Activated naive CD4-positive, alpha-beta T cell treated with anti-CD3 and anti-CD28 coated beads, Interleukin-2, amount 10 ng/mL, durations not matched to agents 7 days and 5 days (primary cell): ENCODE results near the gene PUM1.
A peak's percentile ranks its signal among the peaks of the same experiment; 100 is the strongest.
"Not testable (repeated sequence)": the region's sequence is repeated elsewhere in the genome, so short reads cannot be mapped to it uniquely, and the experiment has no call there.

Experiments
- CTCF ChIA-PET: fragments of 350-600 bp; sonication (Branson Sonifier 250); formaldehyde crosslinking; loops from one replicate; lab custom pipeline; 2021; ENCODE audit warnings: antibody characterized with exemption; lab: Charles Lee
- DNase-seq: peaks from one replicate; pipeline ENCODE4 v3.0.0-alpha.2; 2020
- H3K27ac Mint-ChIP-seq: one replicate; pipeline ENCODE4 v1.8.0; 2021; ENCODE audit warnings: mild to moderate bottlenecking, moderate library complexity, mixed read lengths
- H3K27me3 Mint-ChIP-seq: one replicate; pipeline ENCODE4 v1.8.0; 2021; ENCODE audit warnings: mild to moderate bottlenecking, mixed read lengths
- H3K36me3 Mint-ChIP-seq: one replicate; pipeline ENCODE4 v1.8.0; 2021; ENCODE audit warnings: mixed read lengths
- H3K4me1 Mint-ChIP-seq: one replicate; pipeline ENCODE4 v1.8.0; 2021; ENCODE audit warnings: mixed read lengths
- H3K4me3 Mint-ChIP-seq: one replicate; pipeline ENCODE4 v1.8.0; 2021; ENCODE audit warnings: mild to moderate bottlenecking, moderate library complexity, mixed read lengths
- H3K9me3 Mint-ChIP-seq: one replicate; pipeline ENCODE4 v1.8.0; 2021; ENCODE audit warnings: mixed read lengths

Gene PUM1

DNA sequence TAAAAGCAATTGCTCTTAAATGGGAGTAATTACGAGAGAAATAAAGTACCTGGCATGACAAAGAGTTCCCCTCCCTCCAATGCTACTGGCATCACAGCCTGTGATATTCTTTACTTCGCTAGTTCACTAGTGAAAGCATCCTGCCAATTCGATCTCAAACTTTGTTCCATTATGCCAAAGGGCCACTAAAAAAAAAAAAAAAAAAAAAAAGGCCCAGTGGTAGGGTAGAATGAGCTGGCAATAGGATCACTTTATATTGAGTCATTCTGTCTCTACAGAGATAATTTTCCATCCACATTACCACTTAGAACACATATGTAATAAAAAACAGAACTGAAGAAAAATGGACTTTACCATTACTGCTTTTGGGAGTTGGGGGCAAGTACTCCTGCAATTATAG lies 11.2 kb downstream of the PUM1 start:
- H3K27me3 Mint-ChIP-seq: no peaks in the 10 kb centered on the region
- H3K4me1 Mint-ChIP-seq: peaks cover 53% of the 10 kb centered on the region
- H3K36me3 Mint-ChIP-seq: peaks cover 40% of the 10 kb centered on the region
- DNase-seq: no peak
- peak overlapping the region; percentile 58 for H3K27ac Mint-ChIP-seq
- no peaks in the 10 kb centered on the region for H3K9me3 Mint-ChIP-seq
- CTCF ChIA-PET: no interaction called here
- H3K4me3 Mint-ChIP-seq: no peak overlapping the region

DNA sequence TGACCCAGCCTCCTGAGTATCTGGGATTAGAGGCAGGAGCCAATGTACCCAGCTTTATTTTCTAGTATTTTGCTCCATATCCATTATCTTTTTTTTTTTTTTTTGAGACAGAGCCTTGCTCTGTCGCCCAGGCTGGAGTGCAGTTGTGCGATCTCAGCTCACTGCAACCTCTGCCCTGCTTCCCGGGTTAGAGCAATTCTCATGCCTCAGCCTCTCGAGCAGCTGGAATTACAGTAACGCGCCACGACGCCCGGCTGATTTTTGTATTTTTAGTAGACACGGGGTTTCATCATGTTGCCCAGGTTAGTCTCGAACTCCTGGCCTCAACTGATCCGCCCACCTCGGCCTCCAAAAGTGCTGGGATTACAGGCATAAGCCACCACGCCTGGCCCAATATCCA lies 12.9 kb downstream of the PUM1 start:
- CTCF ChIA-PET, H3K27me3 Mint-ChIP-seq, H3K27ac Mint-ChIP-seq, H3K9me3 Mint-ChIP-seq, DNase-seq, H3K4me3 Mint-ChIP-seq: not testable (repeated sequence)
- H3K4me1 Mint-ChIP-seq: peaks cover 39% of the 10 kb centered on the region
- peaks cover 25% of the 10 kb centered on the region for H3K36me3 Mint-ChIP-seq

DNA sequence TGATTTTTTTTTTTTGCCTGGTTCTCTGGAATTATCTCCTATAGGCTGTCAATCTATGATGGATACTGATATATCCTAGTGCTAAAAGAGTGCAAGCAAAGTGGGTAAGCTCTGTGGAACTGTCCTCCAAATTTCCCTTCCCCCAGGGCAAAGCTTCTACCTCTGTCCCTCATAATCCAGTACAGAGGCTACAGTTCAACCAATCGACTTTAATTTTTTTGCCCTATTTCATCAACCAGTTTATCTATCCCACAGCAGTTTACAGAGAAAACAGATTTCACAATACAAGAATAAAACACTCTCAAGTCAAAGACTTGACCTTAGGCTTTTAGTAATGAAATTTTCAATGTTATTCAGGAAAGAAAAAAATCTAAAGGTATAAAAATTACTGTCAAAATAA lies 13.9 kb downstream of the PUM1 start:
- Mint-ChIP-seq H3K36me3 (peaks cover 33% of the 10 kb centered on the region), H3K27ac (no peak overlapping the region)

DNA sequence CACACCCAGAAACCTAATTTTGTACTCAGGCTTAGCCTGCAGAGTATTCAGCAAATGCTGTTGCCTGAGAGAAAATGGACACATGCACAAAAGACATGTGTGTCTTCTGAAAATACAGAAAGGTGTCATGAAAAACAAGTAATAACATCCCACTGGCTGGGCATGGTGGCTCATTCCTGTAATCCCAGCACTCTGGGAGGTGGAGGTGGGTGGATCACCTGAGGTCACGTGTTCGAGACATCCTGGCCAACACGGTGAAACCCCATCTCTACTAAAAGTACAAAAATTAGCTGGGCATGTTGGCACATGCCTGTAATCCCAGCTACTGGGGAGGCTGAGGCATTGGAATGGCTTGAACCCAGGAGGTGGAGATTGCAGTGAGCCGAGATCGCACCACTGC lies 18.0 kb downstream of the PUM1 start:
- DNase-seq, H3K9me3 Mint-ChIP-seq, H3K4me3 Mint-ChIP-seq, H3K27me3 Mint-ChIP-seq, H3K27ac Mint-ChIP-seq, CTCF ChIA-PET: not testable (repeated sequence)
- peaks cover 28% of the 10 kb centered on the region for H3K4me1 Mint-ChIP-seq
- H3K36me3 Mint-ChIP-seq: peaks cover 38% of the 10 kb centered on the region

More for the DNA sequence above, 13.9 kb downstream of the PUM1 start:
- Mint-ChIP-seq H3K27me3 (no peaks in the 10 kb centered on the region), H3K9me3 (no peaks in the 10 kb centered on the region), H3K4me3 (no peak overlapping the region), H3K4me1 (peaks cover 46% of the 10 kb centered on the region)
- CTCF ChIA-PET: interaction anchor here (0.6 kb wide), 1 partner anchor 14 kb away, joined by 3 read pairs; no protein-coding TSS in a partner anchor
- no peak for DNase-seq

DNA sequence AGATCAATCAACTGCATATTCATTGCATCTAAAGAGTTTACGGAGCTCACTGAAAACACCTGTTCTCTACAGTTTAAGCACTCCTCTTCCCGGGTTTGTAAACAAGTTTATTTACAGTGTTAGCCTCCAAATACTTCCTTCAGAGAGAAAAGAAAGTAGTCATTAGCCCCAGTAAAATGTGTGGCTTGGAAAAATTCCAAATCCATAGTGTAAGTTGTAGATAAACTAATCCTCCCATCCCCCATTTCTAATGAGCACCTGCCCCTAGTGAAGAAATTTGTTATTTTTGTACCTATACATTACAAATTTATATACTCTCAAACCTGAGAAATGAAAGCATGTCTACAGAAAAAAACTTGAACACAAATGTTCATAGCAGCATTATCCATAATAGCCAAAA lies 21.9 kb downstream of the PUM1 start:
- Mint-ChIP-seq H3K27me3 (no peaks in the 10 kb centered on the region), H3K4me3 (no peak overlapping the region), H3K27ac (no peak overlapping the region), H3K36me3 (peaks cover 49% of the 10 kb centered on the region), H3K4me1 (peaks cover 20% of the 10 kb centered on the region), H3K9me3 (no peaks in the 10 kb centered on the region)
- no peak for DNase-seq
- CTCF ChIA-PET: no interaction called here

DNA sequence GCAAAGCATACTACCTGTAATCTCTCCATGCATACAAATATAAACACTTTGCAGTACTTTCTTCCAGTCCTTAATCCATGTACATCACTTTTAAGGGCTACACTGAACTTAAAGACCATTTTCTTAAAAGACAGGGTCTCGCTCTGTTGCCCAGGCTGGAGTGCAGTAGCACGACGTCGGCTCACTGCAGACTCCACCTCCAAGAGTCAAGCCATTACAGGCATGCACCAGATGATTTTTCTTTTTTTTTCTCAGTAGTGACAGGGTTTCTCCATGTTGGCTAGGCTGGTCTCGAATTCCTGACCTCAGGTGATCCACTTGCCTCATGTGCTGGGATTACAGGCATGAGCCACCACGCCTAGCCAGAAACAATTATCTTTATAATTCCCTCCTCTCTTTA lies 22.9 kb downstream of the PUM1 start:
- peaks cover 53% of the 10 kb centered on the region for H3K36me3 Mint-ChIP-seq
- no peak overlapping the region for H3K27ac Mint-ChIP-seq
- CTCF ChIA-PET: interaction anchor here (1.0 kb wide), 1 partner anchor 119 kb away, joined by 3 read pairs; no protein-coding TSS in a partner anchor
- H3K27me3 Mint-ChIP-seq: no peaks in the 10 kb centered on the region
- DNase-seq: no peak
- no peak overlapping the region for H3K4me3 Mint-ChIP-seq
- H3K9me3 Mint-ChIP-seq: no peaks in the 10 kb centered on the region
- H3K4me1 Mint-ChIP-seq: peaks cover 24% of the 10 kb centered on the region

DNA sequence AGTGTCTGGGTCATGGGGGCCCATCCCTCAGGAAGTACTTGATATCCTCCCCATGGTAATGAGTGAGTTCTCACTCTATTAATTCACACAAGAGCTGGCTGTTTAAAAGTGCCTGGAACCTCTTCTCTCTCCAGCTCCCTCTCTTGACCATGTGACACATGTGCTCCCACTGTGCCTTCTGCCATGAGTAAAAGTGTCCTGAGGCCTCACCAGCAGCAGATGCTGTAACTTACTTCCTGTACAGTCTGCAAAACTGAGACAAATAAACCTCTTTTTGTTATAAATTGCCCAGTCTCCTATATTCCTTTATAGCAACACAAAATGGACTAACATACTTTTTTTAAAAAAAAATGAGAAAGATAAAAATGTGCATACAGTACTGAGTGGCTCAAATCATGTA lies 24.0 kb downstream of the PUM1 start:
- CTCF ChIA-PET: interaction anchor here (1.2 kb wide), 1 partner anchor 17 kb away, joined by 3 read pairs; no protein-coding TSS in a partner anchor
- no peak overlapping the region for H3K27ac Mint-ChIP-seq
- H3K27me3 Mint-ChIP-seq: no peaks in the 10 kb centered on the region
- no peak for DNase-seq
- peaks cover 52% of the 10 kb centered on the region for H3K36me3 Mint-ChIP-seq
- no peaks in the 10 kb centered on the region for H3K9me3 Mint-ChIP-seq
- H3K4me3 Mint-ChIP-seq: no peak overlapping the region
- H3K4me1 Mint-ChIP-seq: peaks cover 24% of the 10 kb centered on the region

DNA sequence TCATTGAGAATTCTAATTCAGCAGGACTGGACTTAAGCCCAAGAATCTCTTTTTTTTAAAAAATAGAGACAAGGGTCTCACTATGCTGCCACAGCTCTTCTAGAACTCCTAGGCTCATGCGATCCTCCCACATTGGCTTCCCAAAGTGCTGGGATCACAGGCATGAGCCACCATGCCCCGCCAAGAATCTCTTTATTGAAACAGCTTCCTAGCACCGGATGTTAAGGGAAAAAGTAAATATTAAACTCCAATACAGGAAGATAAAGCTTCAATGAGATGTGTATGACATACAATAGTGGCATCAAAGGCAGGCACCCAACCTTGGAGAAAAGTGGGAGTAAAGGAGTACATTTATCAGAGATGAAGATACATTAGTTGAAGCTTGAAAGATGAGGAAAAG lies 25.5 kb downstream of the PUM1 start:
- peaks cover 51% of the 10 kb centered on the region for H3K36me3 Mint-ChIP-seq
- H3K27ac Mint-ChIP-seq: no peak overlapping the region
- CTCF ChIA-PET: no interaction called here

DNA sequence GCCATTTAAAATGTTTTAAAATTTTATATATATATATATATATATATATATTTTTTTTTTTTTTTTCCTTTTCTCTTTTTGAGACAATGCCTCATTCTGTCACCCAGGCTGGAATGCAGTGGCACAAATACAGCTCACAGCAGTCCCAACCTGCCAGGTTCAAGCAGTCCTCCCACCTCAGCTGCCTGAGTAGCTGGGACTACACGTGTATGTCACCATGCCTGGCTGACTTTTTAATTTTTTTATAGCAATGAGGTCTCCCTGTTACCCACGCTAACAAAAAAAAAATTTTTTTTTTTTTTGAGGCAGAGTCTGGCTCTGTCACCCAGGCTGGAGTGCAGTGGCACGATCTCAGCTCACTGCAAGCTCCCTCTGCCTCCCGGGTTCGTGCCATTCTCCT lies 26.6 kb downstream of the PUM1 start:
- peaks cover 27% of the 10 kb centered on the region for H3K4me1 Mint-ChIP-seq
- H3K27ac Mint-ChIP-seq, CTCF ChIA-PET, DNase-seq, H3K27me3 Mint-ChIP-seq, H3K4me3 Mint-ChIP-seq, H3K9me3 Mint-ChIP-seq: not testable (repeated sequence)
- H3K36me3 Mint-ChIP-seq: peaks cover 45% of the 10 kb centered on the region

More for the DNA sequence above, 25.5 kb downstream of the PUM1 start:
- Mint-ChIP-seq H3K9me3 (no peaks in the 10 kb centered on the region), H3K4me1 (peaks cover 27% of the 10 kb centered on the region), H3K27me3 (no peaks in the 10 kb centered on the region), H3K4me3 (no peak overlapping the region)
- DNase-seq: no peak

DNA sequence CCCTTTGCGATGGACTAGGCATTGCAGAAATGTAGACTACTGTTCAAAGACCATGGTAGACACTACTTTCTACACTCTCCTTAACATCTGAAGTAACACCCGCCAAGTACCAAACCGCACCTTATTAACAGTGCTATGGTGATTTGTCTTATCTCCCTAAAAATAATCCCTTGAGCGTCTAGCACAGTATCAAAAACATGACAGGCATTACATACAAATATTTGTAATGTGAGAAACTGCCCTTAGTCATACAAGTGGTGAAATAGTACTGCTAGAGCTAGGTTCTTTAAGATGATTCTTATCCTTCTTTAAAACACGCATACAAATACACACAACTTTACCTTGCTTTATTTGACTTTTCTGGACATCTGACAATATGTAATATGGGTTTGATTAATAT lies 27.2 kb downstream of the PUM1 start:
- peaks cover 25% of the 10 kb centered on the region for H3K4me1 Mint-ChIP-seq

DNA sequence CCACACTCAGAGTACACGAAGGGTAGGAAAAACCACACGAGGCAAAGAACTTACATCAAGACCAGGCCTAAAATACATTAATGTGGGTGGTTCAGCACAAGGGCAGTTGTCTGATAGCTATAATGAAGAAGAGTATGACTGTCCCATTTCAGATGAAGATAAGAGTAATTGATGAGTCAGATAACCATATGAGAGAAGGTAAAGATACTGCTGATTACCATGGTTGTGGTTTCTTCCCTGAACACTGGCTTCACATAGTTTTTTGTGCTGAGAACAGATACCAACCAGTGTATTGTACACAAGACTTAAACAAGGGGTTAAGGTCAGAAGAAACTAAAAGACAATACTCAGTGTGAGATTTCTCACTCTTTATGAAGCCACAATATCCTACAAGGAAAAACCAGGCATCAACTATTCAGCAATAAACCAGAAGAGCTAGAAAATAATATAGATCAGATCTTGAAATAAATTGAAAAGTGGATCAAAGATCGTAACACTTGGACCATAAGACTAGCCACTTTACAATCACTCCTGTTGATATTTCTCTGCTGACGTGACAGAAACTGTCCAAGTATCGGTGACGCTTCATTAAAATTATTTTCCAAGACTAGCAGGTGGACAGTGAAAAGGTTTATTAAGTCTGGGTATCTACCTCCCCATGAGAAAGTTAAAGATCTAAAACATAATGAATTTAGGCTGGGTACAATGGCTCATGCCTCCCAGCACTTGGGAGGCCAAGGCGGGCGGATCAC lies 28.6 kb downstream of the PUM1 start:
- CTCF ChIA-PET: interaction anchor here (0.8 to 1.3 kb wide), 2 partner anchors 13 to 14 kb away, joined by 3 read pairs; no protein-coding TSS in a partner anchor
- peak overlapping the region; percentile 58 for H3K27ac Mint-ChIP-seq
- no peak overlapping the region for H3K4me3 Mint-ChIP-seq
- no peak for DNase-seq
- H3K4me1 Mint-ChIP-seq: peaks cover 23% of the 10 kb centered on the region
- peaks cover 31% of the 10 kb centered on the region for H3K36me3 Mint-ChIP-seq
- H3K27me3 Mint-ChIP-seq: no peaks in the 10 kb centered on the region
- H3K9me3 Mint-ChIP-seq: no peaks in the 10 kb centered on the region

More for the DNA sequence above, 27.2 kb downstream of the PUM1 start:
- CTCF ChIA-PET: no interaction called here
- no peaks in the 10 kb centered on the region for H3K9me3 Mint-ChIP-seq
- peaks cover 41% of the 10 kb centered on the region for H3K36me3 Mint-ChIP-seq
- no peaks in the 10 kb centered on the region for H3K27me3 Mint-ChIP-seq
- H3K27ac Mint-ChIP-seq: no peak overlapping the region
- no peak overlapping the region for H3K4me3 Mint-ChIP-seq
- DNase-seq: no peak

DNA sequence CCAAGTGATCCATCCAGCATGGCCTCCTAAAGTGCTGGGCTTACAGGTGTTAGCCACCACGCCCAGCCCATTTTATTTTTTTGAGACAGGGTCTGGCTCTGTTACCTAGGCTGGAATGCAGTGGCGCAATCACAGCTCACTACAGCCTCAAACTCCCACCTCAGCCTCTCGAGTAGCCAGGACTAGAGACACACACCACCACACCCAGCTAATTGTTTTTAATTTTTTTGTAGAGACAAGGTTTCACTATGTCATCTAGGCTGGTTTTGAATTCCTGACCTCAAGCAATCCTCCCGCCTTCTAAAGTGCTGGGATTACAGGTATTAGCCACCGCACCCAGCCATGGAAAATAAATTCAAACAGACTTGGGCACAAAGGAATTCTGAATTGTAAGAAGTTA lies 31.9 kb downstream of the PUM1 start:
- H3K27me3 Mint-ChIP-seq: no peaks in the 10 kb centered on the region
- no peaks in the 10 kb centered on the region for H3K9me3 Mint-ChIP-seq
- H3K4me1 Mint-ChIP-seq: peaks cover 26% of the 10 kb centered on the region
- no peak overlapping the region for H3K4me3 Mint-ChIP-seq
- H3K36me3 Mint-ChIP-seq: peaks cover 23% of the 10 kb centered on the region
- CTCF ChIA-PET: no interaction called here
- H3K27ac Mint-ChIP-seq: no peak overlapping the region
- DNase-seq: no peak

DNA sequence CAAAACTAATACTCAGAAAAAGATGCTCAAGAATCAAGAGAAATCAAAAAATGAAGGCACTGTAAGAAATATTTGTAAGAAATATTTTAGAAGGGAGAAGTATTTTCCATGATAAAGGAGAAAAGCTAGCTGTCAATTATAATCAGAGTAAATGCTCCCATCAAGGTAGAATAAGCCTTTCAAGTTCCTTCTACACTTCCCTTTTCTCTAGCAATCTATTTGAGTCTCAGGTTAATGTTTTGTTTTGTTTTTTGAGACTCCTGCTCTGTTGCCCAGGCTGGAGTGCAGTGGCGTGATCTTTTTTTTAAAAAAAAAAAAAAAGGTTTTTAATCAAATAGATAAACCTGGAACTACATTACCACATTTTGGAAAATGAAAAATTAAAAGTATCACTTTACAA lies 33.3 kb downstream of the PUM1 start:
- CTCF ChIA-PET: no interaction called here
- H3K9me3 Mint-ChIP-seq: no peaks in the 10 kb centered on the region
- H3K4me3 Mint-ChIP-seq: no peak overlapping the region
- peaks cover 27% of the 10 kb centered on the region for H3K36me3 Mint-ChIP-seq
- no peaks in the 10 kb centered on the region for H3K27me3 Mint-ChIP-seq
- no peak overlapping the region for H3K27ac Mint-ChIP-seq
- no peak for DNase-seq
- H3K4me1 Mint-ChIP-seq: peaks cover 28% of the 10 kb centered on the region

DNA sequence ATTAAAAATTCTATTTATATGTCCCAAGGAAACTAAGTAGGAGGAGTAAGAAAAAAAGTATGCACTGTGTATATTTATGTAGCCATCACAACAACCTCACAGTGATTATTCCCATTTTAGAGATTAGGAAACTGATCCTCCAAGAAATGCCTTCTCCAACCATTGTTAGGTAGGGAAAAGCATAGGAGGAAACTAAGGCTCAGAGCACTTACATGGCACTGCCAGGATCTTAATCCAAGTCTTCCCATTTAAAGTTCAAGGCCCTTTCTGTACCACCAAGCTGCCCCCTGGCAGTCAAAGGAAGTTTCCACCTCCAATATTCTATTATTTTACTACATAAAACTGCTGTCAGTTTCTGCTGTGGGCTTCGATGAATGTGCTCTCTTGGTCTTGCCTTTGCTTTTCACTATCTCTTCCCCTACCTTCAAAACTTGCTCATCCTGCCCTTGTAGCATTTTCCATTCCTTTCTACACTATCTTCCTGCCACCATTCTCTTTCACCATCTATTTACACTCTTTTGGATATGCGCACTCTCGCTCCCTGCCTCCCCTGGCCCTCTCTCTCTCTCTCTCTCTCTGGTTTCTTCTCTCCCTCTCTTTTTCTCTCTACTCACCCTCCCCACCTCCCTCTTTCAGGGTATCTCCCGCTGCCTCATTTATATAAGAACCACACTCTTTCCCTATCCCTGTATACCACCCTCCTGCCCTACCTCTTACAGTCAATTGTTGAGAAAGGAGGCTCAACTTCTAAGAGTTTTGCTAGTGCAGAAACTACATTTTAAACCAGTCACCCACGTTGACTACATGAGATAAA lies 34.0 kb downstream of the PUM1 start:
- Mint-ChIP-seq H3K4me1 (peaks cover 21% of the 10 kb centered on the region), H3K36me3 (peaks cover 22% of the 10 kb centered on the region), H3K27me3 (no peaks in the 10 kb centered on the region), H3K4me3 (no peak overlapping the region), H3K27ac (no peak overlapping the region), H3K9me3 (no peaks in the 10 kb centered on the region)
- no peak for DNase-seq
- CTCF ChIA-PET: no interaction called here
